Measurements from ENCODE around the gene ITGA3.
A peak's percentile ranks its signal among the peaks of the same experiment; 100 is the strongest.

Gene ITGA3

GRCh38 chr17:50096092-50096491, 40.2 kb downstream of the ITGA3 start:
- H3K4me1 ChIP-seq (ENCODE audit: low read depth, poor library complexity, severe bottlenecking) = peaks cover 21% of the 10 kb centered on the region
- H3K27ac ChIP-seq = no peak overlapping the region
- no peak for TF ChIP-seq CTCF (conservative IDR thresholded peaks at IDR 0.05; ENCODE audit: low read depth, low read length)
- peaks cover 8% of the 10 kb centered on the region; the same call in 1 of the 2 replicates for H3K27me3 ChIP-seq (ENCODE audit: insufficient read depth, low read depth)
- peaks cover 4% of the 10 kb centered on the region; the same call in 1 of the 2 replicates for H3K79me2 ChIP-seq (ENCODE audit: insufficient read depth, low read depth)
- H3K4me2 ChIP-seq = peak overlapping the region; percentile 83
- peak overlapping the region; percentile 92; the same call in 1 of the 2 replicates for H2AFZ ChIP-seq (ENCODE audit: low read depth)
- H3K9ac ChIP-seq = peak overlapping the region; percentile 72; the same call in 1 of the 2 replicates
- H3K36me3 ChIP-seq (ENCODE audit: insufficient read depth) = no peaks in the 10 kb centered on the region
- no peak overlapping the region for H3K4me3 ChIP-seq (IDR thresholded peaks at IDR 0.05; ENCODE audit: insufficient read depth, low read depth, low read length)
- H4K20me1 ChIP-seq (ENCODE audit: insufficient read depth) = no peaks in the 10 kb centered on the region

GRCh38 chr17:50096758-50097157, 40.8 kb downstream of the ITGA3 start:
- Histone ChIP-seq H3K79me2 (ENCODE audit: insufficient read depth, low read depth) (peaks cover 4% of the 10 kb centered on the region; the same call in 1 of the 2 replicates), H3K4me1 (ENCODE audit: low read depth, poor library complexity, severe bottlenecking) (peaks cover 21% of the 10 kb centered on the region), H2AFZ (ENCODE audit: low read depth) (no peak overlapping the region), H4K20me1 (ENCODE audit: insufficient read depth) (no peaks in the 10 kb centered on the region), H3K4me2 (no peak overlapping the region), H3K27me3 (ENCODE audit: insufficient read depth, low read depth) (peaks cover 2% of the 10 kb centered on the region; the same call in 1 of the 2 replicates), H3K9ac (no peak overlapping the region), H3K4me3 (IDR thresholded peaks at IDR 0.05; ENCODE audit: insufficient read depth, low read depth, low read length) (no peak overlapping the region), H3K27ac (no peak overlapping the region), H3K36me3 (ENCODE audit: insufficient read depth) (no peaks in the 10 kb centered on the region)
- no peak for TF ChIP-seq CTCF (conservative IDR thresholded peaks at IDR 0.05; ENCODE audit: low read depth, low read length)

- no peak overlapping the region for H2AFZ ChIP-seq (ENCODE audit: low read depth)
- H3K27me3 ChIP-seq (ENCODE audit: insufficient read depth, low read depth) = no peaks in the 10 kb centered on the region; the same call in 1 of the 2 replicates
- no peak overlapping the region for H3K27ac ChIP-seq
- H3K4me3 ChIP-seq (IDR thresholded peaks at IDR 0.05; ENCODE audit: insufficient read depth, low read depth, low read length) = no peak overlapping the region
- no peaks in the 10 kb centered on the region for H4K20me1 ChIP-seq (ENCODE audit: insufficient read depth)
- H3K79me2 ChIP-seq (ENCODE audit: insufficient read depth, low read depth) = peaks cover 4% of the 10 kb centered on the region; the same call in 1 of the 2 replicates
- no peak overlapping the region for H3K9ac ChIP-seq
- no peak overlapping the region for H3K4me2 ChIP-seq
- no peak for TF ChIP-seq CTCF (conservative IDR thresholded peaks at IDR 0.05; ENCODE audit: low read depth, low read length)
- peaks cover 21% of the 10 kb centered on the region for H3K4me1 ChIP-seq (ENCODE audit: low read depth, poor library complexity, severe bottlenecking)
- no peaks in the 10 kb centered on the region for H3K36me3 ChIP-seq (ENCODE audit: insufficient read depth)
These were observed 41.5 kb downstream of the ITGA3 start for GRCh38 chr17:50097455-50097854.

- Histone ChIP-seq H4K20me1 (ENCODE audit: insufficient read depth) (no peaks in the 10 kb centered on the region), H2AFZ (ENCODE audit: low read depth) (no peak overlapping the region), H3K36me3 (ENCODE audit: insufficient read depth) (no peaks in the 10 kb centered on the region), H3K79me2 (ENCODE audit: insufficient read depth, low read depth) (peaks cover 4% of the 10 kb centered on the region; the same call in 1 of the 2 replicates), H3K4me3 (IDR thresholded peaks at IDR 0.05; ENCODE audit: insufficient read depth, low read depth, low read length) (no peak overlapping the region), H3K9ac (no peak overlapping the region), H3K27ac (no peak overlapping the region), H3K4me1 (ENCODE audit: low read depth, poor library complexity, severe bottlenecking) (peaks cover 21% of the 10 kb centered on the region), H3K27me3 (ENCODE audit: insufficient read depth, low read depth) (no peaks in the 10 kb centered on the region; the same call in 1 of the 2 replicates), H3K4me2 (no peak overlapping the region)
- TF ChIP-seq CTCF (conservative IDR thresholded peaks at IDR 0.05; ENCODE audit: low read depth, low read length) = no peak
These were observed 42.0 kb downstream of the ITGA3 start for GRCh38 chr17:50097926-50098325.
